Inflammatory macrophage (primary cell): Measurements from ENCODE around the gene BCL2L11.
A peak's percentile ranks its signal among the peaks of the same experiment; 100 is the strongest.

Source experiments
- DNase-seq, 2 donors: peaks; one replicate each; pipeline ENCODE4 v3.0.0-alpha.2; 2020 to 2022

BCL2L11 gene

DNA sequence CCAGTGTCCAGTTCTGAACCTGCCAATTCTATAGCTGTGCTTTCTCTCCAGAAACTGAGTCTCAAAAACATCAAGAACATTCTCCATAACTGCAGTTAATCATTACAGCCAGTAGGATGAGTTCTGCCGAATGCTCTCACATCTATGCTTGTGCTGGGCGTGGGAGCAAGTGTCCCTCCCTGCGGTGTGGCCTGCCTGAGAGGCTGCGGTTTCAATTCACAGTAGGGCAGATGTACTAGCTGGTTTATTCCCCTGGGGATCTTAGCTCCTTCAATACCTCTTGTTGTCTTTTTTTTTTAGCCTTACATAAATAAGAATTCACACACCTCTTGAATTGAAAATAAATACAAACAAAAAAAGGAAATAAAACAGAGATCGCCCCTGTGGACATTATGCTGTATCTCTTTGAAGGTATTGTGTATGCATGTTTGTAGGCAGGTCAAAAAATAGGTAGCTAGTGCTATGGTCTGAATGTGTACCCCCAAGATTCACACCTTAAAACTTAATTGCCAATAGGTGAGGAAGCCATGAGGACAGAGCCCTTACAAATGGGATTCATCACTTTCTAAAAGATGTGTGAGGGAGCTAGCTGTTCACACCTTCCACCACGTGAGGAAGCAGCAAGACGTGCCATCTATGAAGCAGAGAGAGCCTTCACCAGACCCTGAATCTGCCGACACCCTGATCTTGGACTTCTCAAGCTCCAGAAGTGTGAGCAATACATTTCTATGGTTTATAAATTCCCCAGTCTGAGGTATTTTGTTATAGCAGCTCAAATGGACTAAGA, 74.3 kb downstream of the BCL2L11 start:
- DNase-seq = no peak

DNA sequence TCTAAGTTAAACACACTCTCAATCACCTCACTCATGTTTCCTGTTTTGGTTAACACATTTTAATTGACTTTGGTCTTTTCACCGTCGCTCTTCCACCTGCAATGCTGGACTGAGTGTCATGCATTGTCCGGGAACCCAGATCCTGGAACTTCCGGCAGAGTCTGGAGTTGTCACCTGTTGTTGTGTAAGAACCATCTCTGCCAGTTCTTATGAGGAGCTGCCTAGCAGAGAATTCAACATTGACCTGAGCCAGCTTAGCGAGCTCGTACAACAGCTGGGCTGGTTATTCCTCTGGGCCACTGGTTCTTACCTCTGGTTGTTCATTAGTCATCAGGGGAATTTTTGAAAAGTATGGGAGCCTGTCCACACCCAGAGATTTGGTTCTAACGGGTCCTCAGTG, 75.7 kb downstream of the BCL2L11 start:
- no peak for DNase-seq

DNA sequence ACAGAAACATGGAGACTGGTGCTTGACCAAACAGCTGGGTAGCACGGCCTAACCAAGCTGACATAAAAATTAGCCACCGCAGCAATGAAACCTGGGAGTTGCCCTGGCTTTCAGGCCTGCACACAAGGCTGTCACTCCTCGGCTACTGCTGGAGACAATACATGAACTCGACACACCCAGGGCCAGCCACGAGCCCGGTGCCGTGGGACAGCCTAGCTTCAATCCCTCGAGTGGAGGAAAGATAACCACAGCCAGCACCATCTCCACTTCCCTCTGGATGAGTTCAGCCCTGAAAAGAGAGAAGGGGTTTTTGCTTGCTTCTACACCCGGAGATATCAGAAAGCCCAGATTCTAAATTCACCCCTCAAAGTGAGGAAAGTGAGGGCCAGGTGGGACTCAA, 78.0 kb downstream of the BCL2L11 start:
- DNase-seq = no peak

DNA sequence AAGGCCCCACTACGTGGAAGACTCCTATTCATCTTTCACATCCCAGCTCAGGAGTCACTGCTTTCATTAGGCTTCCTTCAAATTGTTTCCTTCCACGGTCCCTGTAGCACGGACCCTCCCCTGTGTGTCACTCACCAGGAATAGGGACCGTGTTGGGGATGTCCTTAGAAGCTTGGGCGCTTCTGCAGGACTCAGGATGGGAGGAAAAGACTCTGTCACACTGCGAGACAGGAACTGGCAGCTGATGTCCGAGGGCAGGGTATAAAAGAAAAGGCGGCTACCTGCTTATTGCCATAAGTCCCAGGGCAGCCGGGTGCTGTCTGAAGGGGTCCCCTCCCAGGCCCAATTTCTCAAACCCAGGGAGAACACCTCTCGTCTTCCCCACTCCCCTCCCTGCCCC, 79.1 kb downstream of the BCL2L11 start:
- DNase-seq = no peak

DNA sequence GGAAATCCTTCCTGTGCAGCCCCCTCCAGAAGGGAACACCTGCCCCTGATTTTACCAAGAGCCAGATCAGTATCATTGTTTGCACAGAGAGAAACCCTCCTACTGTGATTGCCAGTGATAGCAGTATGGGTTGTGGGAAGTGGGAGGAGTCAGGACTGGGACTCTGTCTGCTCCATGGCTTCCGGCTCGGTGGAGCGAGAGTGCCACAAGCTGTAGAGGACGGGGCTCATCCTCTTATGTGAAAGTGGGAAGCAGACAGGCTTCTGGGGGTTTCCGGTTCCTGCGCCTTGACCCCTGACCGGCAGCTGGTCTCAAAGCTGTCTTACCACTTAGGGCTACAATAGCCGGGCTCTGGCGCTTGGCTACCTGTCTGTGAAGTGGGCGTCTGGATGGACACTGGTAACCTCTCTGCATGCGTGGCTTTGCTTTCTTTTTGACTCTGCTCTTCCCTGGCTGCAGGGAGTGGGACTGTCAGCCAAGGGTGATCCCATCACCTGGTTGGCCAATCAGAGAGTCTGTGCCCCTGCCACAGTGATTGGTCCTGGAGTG, 79.7 kb downstream of the BCL2L11 start:
- no peak for DNase-seq

DNA sequence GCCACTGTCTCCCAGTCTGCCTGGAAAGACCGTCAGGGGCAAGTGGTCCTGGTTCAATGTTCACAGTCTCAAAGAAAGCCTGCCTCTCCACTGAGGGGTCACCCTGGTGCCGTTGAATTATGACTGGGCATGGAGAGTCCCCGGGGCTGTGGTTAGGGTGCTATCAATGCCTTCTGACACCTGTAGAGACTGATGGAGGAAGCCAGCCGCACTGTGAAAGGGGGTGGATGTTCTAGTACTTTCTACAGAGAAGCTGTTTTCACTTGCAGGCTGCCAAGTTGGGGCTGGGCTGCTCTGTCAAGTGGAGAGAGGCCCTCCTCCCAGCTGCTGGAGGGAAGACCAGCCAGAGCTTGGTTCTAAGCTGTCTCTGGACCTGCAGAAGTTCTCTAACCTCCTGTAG, 80.5 kb downstream of the BCL2L11 start:
- DNase-seq = no peak

DNA sequence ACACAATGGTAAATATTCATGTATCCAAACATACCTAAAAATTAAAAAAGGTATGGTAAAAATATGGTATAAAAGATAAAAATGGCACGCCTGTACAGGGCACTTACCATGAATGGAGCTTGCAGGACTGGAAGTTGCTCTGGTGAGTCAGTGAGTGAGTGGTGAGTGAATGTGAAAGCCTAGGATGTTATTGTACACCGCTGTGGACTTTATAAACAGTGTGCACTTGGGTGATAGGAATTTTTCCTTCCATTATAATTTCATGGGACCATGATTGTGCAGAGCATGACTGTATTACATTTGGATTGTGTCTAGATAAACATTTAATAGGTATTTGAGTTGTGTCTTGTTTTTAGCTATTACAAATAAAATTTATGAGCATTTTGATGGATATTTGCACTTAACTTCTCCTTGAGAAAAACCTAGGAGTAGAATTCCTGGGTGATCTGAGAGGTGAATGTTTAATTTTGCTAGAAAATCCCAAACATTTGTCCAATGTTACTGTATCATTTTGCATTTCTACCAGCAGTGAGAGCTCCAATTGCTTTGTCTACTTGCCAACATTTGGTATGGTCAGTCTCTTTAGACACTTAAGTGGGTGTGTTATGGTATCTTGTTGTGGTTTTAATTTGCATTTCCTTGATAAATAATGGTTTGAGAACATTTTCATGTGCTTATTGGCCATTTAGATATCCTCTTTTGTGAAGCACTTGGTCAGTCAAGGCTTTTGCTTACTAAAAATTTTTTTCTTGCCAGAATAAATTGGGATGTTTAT, 81.7 kb downstream of the BCL2L11 start:
- DNase-seq = no peak

DNA sequence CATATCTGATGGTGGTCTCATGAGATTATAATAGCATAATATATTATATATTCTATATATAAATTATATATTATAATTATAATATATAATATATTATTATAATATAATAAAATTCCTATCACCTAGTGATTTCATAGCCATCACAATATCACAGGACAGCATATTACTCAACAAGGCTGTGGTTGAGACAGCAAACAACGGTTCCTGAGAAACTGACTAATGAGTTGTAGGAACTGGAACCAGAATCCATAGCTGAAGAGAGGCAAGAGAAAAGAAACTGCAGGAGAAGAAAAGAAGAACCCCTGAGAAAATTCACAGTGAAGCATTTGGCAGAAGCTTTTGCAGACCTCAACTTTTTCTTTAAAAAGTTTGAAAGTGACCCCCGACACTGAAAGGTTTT, 84.0 kb downstream of the BCL2L11 start:
- DNase-seq = peak; percentile 59 to 60

DNA sequence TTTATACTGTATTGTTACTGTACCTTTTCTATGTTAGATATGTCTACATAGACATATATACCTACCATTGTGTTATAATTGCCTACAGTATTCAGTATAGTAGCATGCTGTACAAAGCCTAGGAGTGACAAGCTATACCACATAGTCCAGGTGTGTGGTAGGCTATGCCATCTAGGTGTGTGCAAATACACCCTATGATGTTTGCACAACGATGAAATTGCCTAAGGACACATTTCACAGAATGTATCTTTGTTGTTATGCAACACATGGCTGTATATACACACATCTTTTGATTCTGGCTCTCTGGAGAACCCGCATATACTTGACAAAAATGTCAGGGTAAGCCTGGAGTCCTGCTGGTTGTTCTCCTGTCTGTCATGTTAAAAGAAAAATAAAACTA, 85.1 kb downstream of the BCL2L11 start:
- DNase-seq = no peak

DNA sequence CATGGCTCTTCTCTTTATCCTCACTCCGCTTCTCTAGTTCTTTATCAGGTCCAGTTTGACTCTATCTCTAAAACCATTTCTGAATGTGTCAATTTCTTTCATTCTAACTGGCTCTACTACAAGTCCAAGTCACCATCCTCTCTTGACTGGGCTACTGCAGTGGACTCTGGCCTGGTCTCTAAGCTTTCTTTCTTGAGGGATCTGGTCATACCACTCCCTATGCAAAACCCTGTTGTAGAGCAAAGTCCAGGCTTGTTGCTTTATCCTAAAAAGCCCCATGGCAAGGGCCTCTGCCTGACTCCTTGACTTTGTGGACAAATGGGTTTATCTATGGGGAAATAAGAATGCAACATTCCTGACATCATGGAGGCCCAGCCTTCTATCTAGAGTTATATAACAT, 87.1 kb downstream of the BCL2L11 start:
- no peak for DNase-seq

DNA sequence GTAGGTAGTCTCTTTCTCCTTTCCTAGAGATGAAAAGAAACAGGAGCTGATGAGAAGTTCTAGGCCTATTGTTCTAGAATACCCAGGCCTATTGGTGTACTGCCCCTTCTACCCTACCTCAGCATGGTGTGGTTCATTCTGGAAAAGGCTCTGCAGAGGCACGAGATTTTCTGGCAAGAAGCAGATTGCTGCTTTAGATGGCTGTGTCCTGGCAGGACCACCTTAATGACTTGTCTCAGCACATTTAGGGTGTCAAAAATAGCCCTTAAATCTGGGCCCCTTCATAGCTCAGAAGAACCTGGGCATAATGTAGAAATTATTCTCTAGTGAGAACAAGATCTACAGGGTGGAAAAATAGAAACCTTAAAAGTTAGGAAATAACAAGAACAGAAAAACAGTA, 87.9 kb downstream of the BCL2L11 start:
- DNase-seq = no peak

DNA sequence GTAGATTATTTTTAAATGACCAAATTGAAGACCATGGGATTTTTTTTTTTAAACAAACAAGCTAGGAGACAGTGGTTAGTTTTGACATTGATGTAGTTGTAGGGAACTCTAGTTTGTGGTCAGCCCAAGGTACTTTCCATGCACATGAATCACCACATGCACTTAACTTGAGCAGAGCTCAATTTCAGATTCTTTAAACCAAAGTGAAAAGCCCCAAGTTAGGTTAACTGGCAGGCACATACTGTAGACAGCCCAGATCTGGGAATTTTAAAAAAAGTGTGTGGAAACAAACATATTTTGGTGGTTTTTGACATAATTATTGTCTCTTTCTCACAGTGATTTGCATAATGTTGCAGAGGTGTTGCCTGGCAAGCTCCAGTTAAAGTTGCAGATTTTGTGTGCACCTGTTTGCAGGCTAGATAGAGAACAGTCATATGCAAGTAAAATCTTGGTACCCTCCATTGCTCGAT, 88.4 kb downstream of the BCL2L11 start:
- DNase-seq = peak; percentile 62 to 77

DNA sequence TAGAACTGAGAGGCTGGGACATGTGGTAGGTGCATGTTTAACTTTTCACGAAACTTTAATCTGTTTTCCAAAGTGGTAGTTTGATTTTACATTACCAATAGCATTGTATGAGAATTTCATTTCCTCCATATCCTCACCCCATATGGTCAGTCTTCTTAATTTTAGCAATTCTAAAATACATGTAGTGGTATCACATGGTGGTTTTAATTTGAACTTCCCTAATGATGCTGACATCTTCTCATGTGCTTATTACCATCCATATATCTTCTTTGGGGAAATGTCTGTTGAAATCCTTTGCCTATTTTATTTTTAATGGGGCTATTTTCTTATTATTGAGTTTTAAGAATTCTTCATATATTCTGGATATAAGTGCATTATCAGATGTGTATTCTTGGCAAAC, 89.3 kb downstream of the BCL2L11 start:
- peak; percentile 29 to 52 for DNase-seq

DNA sequence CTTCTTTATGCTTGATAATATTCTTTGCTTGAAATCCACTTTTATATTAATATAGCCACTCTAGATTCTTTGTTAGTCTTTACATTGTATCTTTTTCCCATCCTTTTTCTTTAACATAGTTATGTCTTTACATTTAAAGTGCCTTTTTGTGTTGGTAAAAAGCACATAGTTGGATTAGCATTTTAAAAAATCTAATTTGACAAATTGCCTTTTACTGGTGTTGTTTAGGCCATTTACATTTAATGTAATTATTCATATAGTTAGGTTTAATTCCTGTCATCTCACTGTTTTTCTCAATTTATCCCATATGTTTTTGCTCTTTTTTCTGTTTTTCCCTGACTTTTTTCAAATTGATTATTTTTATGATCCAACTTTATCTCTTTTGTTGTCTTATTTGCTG, 93.2 kb downstream of the BCL2L11 start:
- no peak for DNase-seq

DNA sequence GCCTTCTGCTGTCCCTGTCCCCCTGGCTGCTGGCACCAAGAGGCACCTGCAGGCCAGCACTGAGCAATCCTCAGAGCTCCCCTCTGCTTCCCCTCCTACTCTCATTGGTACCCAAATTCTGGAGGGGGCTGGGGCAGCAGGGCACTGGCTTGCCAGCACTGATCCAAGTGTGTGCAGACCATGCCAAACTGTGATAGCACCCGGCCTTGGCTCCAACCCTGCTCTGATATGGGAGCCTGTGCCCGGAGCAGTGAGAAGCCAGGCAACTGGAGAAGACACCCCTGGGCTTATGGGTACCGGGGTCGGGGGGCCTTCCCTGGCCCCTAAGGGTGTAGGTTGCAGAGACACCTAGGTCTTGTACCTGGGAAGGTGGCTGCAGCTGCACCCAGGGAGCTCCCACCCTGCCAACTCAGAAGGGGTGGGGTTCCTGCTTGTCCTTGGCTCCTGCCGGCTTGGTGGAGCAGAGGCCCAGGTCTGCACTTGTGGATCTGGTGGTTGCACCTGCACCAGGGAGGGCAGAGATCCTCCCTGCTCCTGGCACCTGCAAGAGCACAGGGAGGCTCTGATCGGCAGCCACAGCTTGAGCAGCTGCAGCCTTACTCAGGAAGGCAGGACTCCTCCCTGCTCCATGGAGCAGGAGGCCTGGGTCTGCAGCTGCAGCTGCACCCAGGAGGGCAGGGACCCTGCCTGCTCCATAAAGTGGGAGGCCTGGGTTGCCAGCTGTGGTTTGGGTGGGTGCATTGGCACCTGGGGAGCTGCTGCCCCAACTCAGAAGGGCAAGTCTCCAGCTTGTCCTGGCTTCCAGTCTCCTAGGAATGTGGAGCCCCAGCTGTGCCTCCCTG, 96.3 kb downstream of the BCL2L11 start:
- no peak for DNase-seq
